ENCODE measurements around the gene GMDS. TPM values are rescaled to one million over a fixed set of nuclear protein-coding genes. Genes with fewer than 3 reads are reported as not detected.

Gene GMDS
- total RNA-seq, 4 donors from 2014 or later: 197 to 375 (median 215) TPM

GRCh38 chr6:1643111-1643510 lies 602.3 kb downstream of the GMDS start:
- H3K27ac ChIP-seq: no peak overlapping the region
- TF ChIP-seq, protein P1, sequence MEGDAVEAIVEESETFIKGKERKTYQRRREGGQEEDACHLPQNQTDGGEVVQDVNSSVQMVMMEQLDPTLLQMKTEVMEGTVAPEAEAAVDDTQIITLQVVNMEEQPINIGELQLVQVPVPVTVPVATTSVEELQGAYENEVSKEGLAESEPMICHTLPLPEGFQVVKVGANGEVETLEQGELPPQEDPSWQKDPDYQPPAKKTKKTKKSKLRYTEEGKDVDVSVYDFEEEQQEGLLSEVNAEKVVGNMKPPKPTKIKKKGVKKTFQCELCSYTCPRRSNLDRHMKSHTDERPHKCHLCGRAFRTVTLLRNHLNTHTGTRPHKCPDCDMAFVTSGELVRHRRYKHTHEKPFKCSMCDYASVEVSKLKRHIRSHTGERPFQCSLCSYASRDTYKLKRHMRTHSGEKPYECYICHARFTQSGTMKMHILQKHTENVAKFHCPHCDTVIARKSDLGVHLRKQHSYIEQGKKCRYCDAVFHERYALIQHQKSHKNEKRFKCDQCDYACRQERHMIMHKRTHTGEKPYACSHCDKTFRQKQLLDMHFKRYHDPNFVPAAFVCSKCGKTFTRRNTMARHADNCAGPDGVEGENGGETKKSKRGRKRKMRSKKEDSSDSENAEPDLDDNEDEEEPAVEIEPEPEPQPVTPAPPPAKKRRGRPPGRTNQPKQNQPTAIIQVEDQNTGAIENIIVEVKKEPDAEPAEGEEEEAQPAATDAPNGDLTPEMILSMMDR (IDR thresholded peaks at IDR 0.05): no peak
- no peak for TF ChIP-seq POLR2A (IDR thresholded peaks at IDR 0.05)
- no peaks in the 10 kb centered on the region for H3K27me3 ChIP-seq
- peaks cover 0 to 3% (median 0%) of the 10 kb centered on the region in 3 donors for H3K36me3 ChIP-seq
- H3K4me1 ChIP-seq: peaks cover 0 to 3% (median 0%) of the 10 kb centered on the region in 4 donors
- H3K9me3 ChIP-seq: no peaks in the 10 kb centered on the region
- no peak overlapping the region for H3K4me3 ChIP-seq
- no peak for DNase-seq

GRCh38 chr6:1641343-1641885 lies 604.0 kb downstream of the GMDS start:
- no peaks in the 10 kb centered on the region for H3K27me3 ChIP-seq
- peak overlapping the region in 1 of 4 donors; percentile 4 for H3K27ac ChIP-seq
- H3K4me3 ChIP-seq: no peak overlapping the region
- TF ChIP-seq, protein P1 (IDR thresholded peaks at IDR 0.05): peak in 2 of 6 experiments; percentile 12 to 38
- peak in 1 of 2 donors; percentile 12 for TF ChIP-seq POLR2A (IDR thresholded peaks at IDR 0.05)
- peaks cover 0 to 16% (median under 1%) of the 10 kb centered on the region in 4 donors for H3K4me1 ChIP-seq
- H3K36me3 ChIP-seq: peaks cover 0 to 3% (median 0%) of the 10 kb centered on the region in 3 donors
- DNase-seq: peak in 2 of 3 donors; percentile 81 to 88
- no peaks in the 10 kb centered on the region for H3K9me3 ChIP-seq

GRCh38 chr6:1640476-1640875 lies 604.9 kb downstream of the GMDS start:
- Histone ChIP-seq H3K4me3 (no peak overlapping the region), H3K4me1 (peaks cover 0 to 18% (median 2%) of the 10 kb centered on the region in 4 donors), H3K27me3 (no peaks in the 10 kb centered on the region), H3K36me3 (peaks cover 0 to 3% (median 0%) of the 10 kb centered on the region in 3 donors), H3K27ac (no peak overlapping the region), H3K9me3 (no peaks in the 10 kb centered on the region)
- DNase-seq: no peak
- TF ChIP-seq, protein P1 (IDR thresholded peaks at IDR 0.05): no peak
- TF ChIP-seq POLR2A (IDR thresholded peaks at IDR 0.05): no peak

GRCh38 chr6:1639430-1639829 lies 606.0 kb downstream of the GMDS start:
- H3K9me3 ChIP-seq: no peaks in the 10 kb centered on the region
- H3K27ac ChIP-seq: no peak overlapping the region
- H3K4me1 ChIP-seq: peaks cover 0 to 18% (median 2%) of the 10 kb centered on the region in 4 donors
- peak in 1 of 3 donors; percentile 36 for DNase-seq
- H3K4me3 ChIP-seq: no peak overlapping the region
- peaks cover 0 to 3% (median 0%) of the 10 kb centered on the region in 3 donors for H3K36me3 ChIP-seq
- TF ChIP-seq POLR2A (IDR thresholded peaks at IDR 0.05): no peak
- TF ChIP-seq, protein P1 (IDR thresholded peaks at IDR 0.05): no peak
- H3K27me3 ChIP-seq: no peaks in the 10 kb centered on the region

- TF ChIP-seq, protein P1 (IDR thresholded peaks at IDR 0.05): no peak
- no peak for TF ChIP-seq POLR2A (IDR thresholded peaks at IDR 0.05)
- H3K4me3 ChIP-seq: no peak overlapping the region
- H3K27ac ChIP-seq: peak overlapping the region in 3 of 4 donors; percentile 25 to 83 (median 44)
- H3K4me1 ChIP-seq: peaks cover 0 to 18% (median 2%) of the 10 kb centered on the region in 4 donors
- H3K36me3 ChIP-seq: peaks cover 0 to 3% (median 0%) of the 10 kb centered on the region in 3 donors
- no peaks in the 10 kb centered on the region for H3K27me3 ChIP-seq
- DNase-seq: peak in 2 of 3 donors; percentile 70 to 76
- no peaks in the 10 kb centered on the region for H3K9me3 ChIP-seq
These were observed 608.2 kb downstream of the GMDS start for GRCh38 chr6:1636971-1637871.

Data from Peyer's patch (tissue), 4 donors.